ENCODE measurements around the gene PDK2.

Gene PDK2

GRCh38 chr17:50091918-50092285 is 3.2 kb upstream of the PDK2 start:
- Histone ChIP-seq H4K91ac (ENCODE audit: low read depth, low read length) (no peak overlapping the region), H3K36me3 (ENCODE audit: control insufficient read depth in 1 of 2, insufficient read depth in 2 of 2, low read length in 2 of 2) (peaks cover 28 to 31% of the 10 kb centered on the region in 2 experiments), H3K9ac (ENCODE audit: low read length) (no peak overlapping the region), H3K4me2 (ENCODE audit: low read length) (no peak overlapping the region), H4K8ac (ENCODE audit: low read depth, low read length) (no peak overlapping the region), H3K14ac (ENCODE audit: low read length) (no peak overlapping the region), H2BK12ac (ENCODE audit: low read length) (no peak overlapping the region), H4K12ac (ENCODE audit: low read depth, low read length) (no peak overlapping the region), H3K4me1 (ENCODE audit: control insufficient read depth in 1 of 2, insufficient read depth in 2 of 2, low read length in 2 of 2) (peaks cover 7 to 11% of the 10 kb centered on the region in 2 experiments), H3K79me1 (ENCODE audit: low read length) (peaks cover 5% of the 10 kb centered on the region), H2BK5ac (ENCODE audit: low read depth, low read length, poor library complexity) (no peak overlapping the region), H3K79me2 (ENCODE audit: control insufficient read depth, insufficient read depth, low read length, poor library complexity) (peaks cover 2% of the 10 kb centered on the region), H3K18ac (ENCODE audit: low read length) (no peak overlapping the region), H3K23ac (ENCODE audit: low read length) (no peak overlapping the region), H3K9me3 (ENCODE audit: insufficient read depth, low read depth, low read length) (no peaks in the 10 kb centered on the region), H2AK5ac (ENCODE audit: low read length) (no peak overlapping the region), H2AFZ (ENCODE audit: insufficient read depth, low read length, poor library complexity) (no peak overlapping the region), H3K4ac (ENCODE audit: low read depth, low read length) (no peak overlapping the region), H3K27ac (ENCODE audit: low read depth, low read length) (no peak overlapping the region), H2BK120ac (ENCODE audit: insufficient read depth, low read length, poor library complexity) (no peak overlapping the region), H3K27me3 (ENCODE audit: insufficient read depth, low read length) (no peaks in the 10 kb centered on the region), H3K4me3 (ENCODE audit: low read depth, low read length) (no peak overlapping the region)
- no CpG with 5 or more reads among the region's 2 CpGs for WGBS (ENCODE audit: extremely low coverage, insufficient coverage, insufficient read length)
- no peak for DNase-seq

GRCh38 chr17:50093246-50093645 is 1.9 kb upstream of the PDK2 start:
- Histone ChIP-seq H3K4me1 (ENCODE audit: control insufficient read depth in 1 of 2, insufficient read depth in 2 of 2, low read length in 2 of 2) (peaks cover 7 to 11% of the 10 kb centered on the region in 2 experiments), H4K12ac (ENCODE audit: low read depth, low read length) (no peak overlapping the region), H3K9me3 (ENCODE audit: insufficient read depth, low read depth, low read length) (no peaks in the 10 kb centered on the region), H3K4me2 (ENCODE audit: low read length) (no peak overlapping the region), H3K4ac (ENCODE audit: low read depth, low read length) (no peak overlapping the region), H4K91ac (ENCODE audit: low read depth, low read length) (no peak overlapping the region), H2AK5ac (ENCODE audit: low read length) (no peak overlapping the region), H3K4me3 (ENCODE audit: low read depth, low read length) (no peak overlapping the region), H2BK12ac (ENCODE audit: low read length) (no peak overlapping the region), H3K27me3 (ENCODE audit: insufficient read depth, low read length) (no peaks in the 10 kb centered on the region), H2BK120ac (ENCODE audit: insufficient read depth, low read length, poor library complexity) (no peak overlapping the region), H3K36me3 (ENCODE audit: control insufficient read depth in 1 of 2, insufficient read depth in 2 of 2, low read length in 2 of 2) (peaks cover 21 to 25% of the 10 kb centered on the region in 2 experiments), H2AFZ (ENCODE audit: insufficient read depth, low read length, poor library complexity) (no peak overlapping the region), H3K9ac (ENCODE audit: low read length) (no peak overlapping the region), H3K79me2 (ENCODE audit: control insufficient read depth, insufficient read depth, low read length, poor library complexity) (peaks cover 2% of the 10 kb centered on the region), H3K14ac (ENCODE audit: low read length) (no peak overlapping the region), H3K23ac (ENCODE audit: low read length) (no peak overlapping the region), H2BK5ac (ENCODE audit: low read depth, low read length, poor library complexity) (no peak overlapping the region), H4K8ac (ENCODE audit: low read depth, low read length) (no peak overlapping the region), H3K79me1 (ENCODE audit: low read length) (peaks cover 5% of the 10 kb centered on the region), H3K27ac (ENCODE audit: low read depth, low read length) (no peak overlapping the region), H3K18ac (ENCODE audit: low read length) (no peak overlapping the region)
- WGBS (ENCODE audit: extremely low coverage, insufficient coverage, insufficient read length) = no CpG with 5 or more reads among the region's 3 CpGs
- DNase-seq = no peak

GRCh38 chr17:50093807-50094206 is 1.3 kb upstream of the PDK2 start:
- Histone ChIP-seq H3K9me3 (ENCODE audit: insufficient read depth, low read depth, low read length) (no peaks in the 10 kb centered on the region), H2AK5ac (ENCODE audit: low read length) (no peak overlapping the region), H4K91ac (ENCODE audit: low read depth, low read length) (no peak overlapping the region), H3K27ac (ENCODE audit: low read depth, low read length) (no peak overlapping the region), H3K23ac (ENCODE audit: low read length) (no peak overlapping the region), H3K4ac (ENCODE audit: low read depth, low read length) (no peak overlapping the region), H4K12ac (ENCODE audit: low read depth, low read length) (no peak overlapping the region), H2AFZ (ENCODE audit: insufficient read depth, low read length, poor library complexity) (no peak overlapping the region), H3K14ac (ENCODE audit: low read length) (no peak overlapping the region), H3K79me2 (ENCODE audit: control insufficient read depth, insufficient read depth, low read length, poor library complexity) (peaks cover 2% of the 10 kb centered on the region), H2BK12ac (ENCODE audit: low read length) (no peak overlapping the region), H3K27me3 (ENCODE audit: insufficient read depth, low read length) (no peaks in the 10 kb centered on the region), H3K4me1 (ENCODE audit: control insufficient read depth in 1 of 2, insufficient read depth in 2 of 2, low read length in 2 of 2) (peaks cover 7 to 11% of the 10 kb centered on the region in 2 experiments), H3K36me3 (ENCODE audit: control insufficient read depth in 1 of 2, insufficient read depth in 2 of 2, low read length in 2 of 2) (peaks cover 16 to 19% of the 10 kb centered on the region in 2 experiments), H2BK5ac (ENCODE audit: low read depth, low read length, poor library complexity) (no peak overlapping the region), H4K8ac (ENCODE audit: low read depth, low read length) (no peak overlapping the region), H2BK120ac (ENCODE audit: insufficient read depth, low read length, poor library complexity) (no peak overlapping the region), H3K79me1 (ENCODE audit: low read length) (peaks cover 5% of the 10 kb centered on the region), H3K18ac (ENCODE audit: low read length) (no peak overlapping the region), H3K4me3 (ENCODE audit: low read depth, low read length) (no peak overlapping the region), H3K4me2 (ENCODE audit: low read length) (no peak overlapping the region), H3K9ac (ENCODE audit: low read length) (no peak overlapping the region)
- no peak for DNase-seq
- WGBS (ENCODE audit: extremely low coverage, insufficient coverage, insufficient read length) = no CpG with 5 or more reads among the region's 3 CpGs

GRCh38 chr17:50094243-50094752 is 853 bp upstream of the PDK2 start:
- no peak overlapping the region for H4K91ac ChIP-seq (ENCODE audit: low read depth, low read length)
- H3K23ac ChIP-seq (ENCODE audit: low read length) = no peak overlapping the region
- H3K9me3 ChIP-seq (ENCODE audit: insufficient read depth, low read depth, low read length) = no peaks in the 10 kb centered on the region
- no peak overlapping the region for H3K14ac ChIP-seq (ENCODE audit: low read length)
- H2BK5ac ChIP-seq (ENCODE audit: low read depth, low read length, poor library complexity) = no peak overlapping the region
- H3K27ac ChIP-seq (ENCODE audit: low read depth, low read length) = no peak overlapping the region
- H3K4me2 ChIP-seq (ENCODE audit: low read length) = peak overlapping the region; percentile 92
- no peak overlapping the region for H2BK120ac ChIP-seq (ENCODE audit: insufficient read depth, low read length, poor library complexity)
- peaks cover 7 to 11% of the 10 kb centered on the region in 2 experiments for H3K4me1 ChIP-seq (ENCODE audit: control insufficient read depth in 1 of 2, insufficient read depth in 2 of 2, low read length in 2 of 2)
- H3K36me3 ChIP-seq (ENCODE audit: control insufficient read depth in 1 of 2, insufficient read depth in 2 of 2, low read length in 2 of 2) = peaks cover 11 to 14% of the 10 kb centered on the region in 2 experiments
- H4K12ac ChIP-seq (ENCODE audit: low read depth, low read length) = no peak overlapping the region
- WGBS (ENCODE audit: extremely low coverage, insufficient coverage, insufficient read length) = no CpG with 5 or more reads among the region's 21 CpGs
- H3K9ac ChIP-seq (ENCODE audit: low read length) = no peak overlapping the region
- H3K79me1 ChIP-seq (ENCODE audit: low read length) = peaks cover 5% of the 10 kb centered on the region
- no peak overlapping the region for H3K18ac ChIP-seq (ENCODE audit: low read length)
- no peak overlapping the region for H2AK5ac ChIP-seq (ENCODE audit: low read length)
- no peak overlapping the region for H4K8ac ChIP-seq (ENCODE audit: low read depth, low read length)
- H3K27me3 ChIP-seq (ENCODE audit: insufficient read depth, low read length) = no peaks in the 10 kb centered on the region
- H2AFZ ChIP-seq (ENCODE audit: insufficient read depth, low read length, poor library complexity) = peak overlapping the region; percentile 4
- H3K79me2 ChIP-seq (ENCODE audit: control insufficient read depth, insufficient read depth, low read length, poor library complexity) = peaks cover 2% of the 10 kb centered on the region
- H3K4ac ChIP-seq (ENCODE audit: low read depth, low read length) = no peak overlapping the region
- peak; percentile 91 to 98 for DNase-seq
- H3K4me3 ChIP-seq (ENCODE audit: low read depth, low read length) = no peak overlapping the region
- H2BK12ac ChIP-seq (ENCODE audit: low read length) = no peak overlapping the region

Data from trophoblast cell (in vitro differentiated cells and primary cell).